ENCODE data around the gene TMEM39A. TPM values are rescaled to one million over a fixed set of nuclear protein-coding genes. Genes with fewer than 3 reads are reported as not detected.

Gene TMEM39A
- total RNA-seq, 3 donors from 2014 or later = 30.2 to 53.7 (median 36.4) TPM

- H3K36me3 ChIP-seq = no peaks in the 10 kb centered on the region
These were observed 19.7 kb upstream of the TMEM39A start for GRCh38 chr3:119483101-119483500.

GRCh38 chr3:119481079-119481478 is 17.7 kb upstream of the TMEM39A start:
- Histone ChIP-seq H3K4me1 (no peaks in the 10 kb centered on the region), H3K4me3 (no peak overlapping the region), H3K9me3 (no peaks in the 10 kb centered on the region), H3K27ac (no peak overlapping the region), H3K36me3 (no peaks in the 10 kb centered on the region), H3K27me3 (no peaks in the 10 kb centered on the region)
- TF ChIP-seq CTCF (IDR thresholded peaks at IDR 0.05) (no peak), POLR2AphosphoS5 (IDR thresholded peaks at IDR 0.05) (no peak), POLR2A (IDR thresholded peaks at IDR 0.05) (no peak)
- no peak for DNase-seq (ENCODE audit: low spot score in 2 of 2)
- intact Hi-C loops (cut with DNase I; ENCODE audit: low total_unique reads) = no loop called here

More at GRCh38 chr3:119483101-119483500, 19.7 kb upstream of the TMEM39A start:
- Histone ChIP-seq H3K4me3 (no peak overlapping the region), H3K4me1 (no peaks in the 10 kb centered on the region), H3K27me3 (no peaks in the 10 kb centered on the region), H3K9me3 (no peaks in the 10 kb centered on the region), H3K27ac (no peak overlapping the region)
- TF ChIP-seq POLR2AphosphoS5 (IDR thresholded peaks at IDR 0.05) (no peak), CTCF (IDR thresholded peaks at IDR 0.05) (no peak), POLR2A (IDR thresholded peaks at IDR 0.05) (no peak)
- intact Hi-C loops (cut with DNase I; ENCODE audit: low total_unique reads) = no loop called here
- DNase-seq (ENCODE audit: low spot score in 2 of 2) = no peak

GRCh38 chr3:119470866-119471265 is 7.5 kb upstream of the TMEM39A start:
- H3K36me3 ChIP-seq = no peaks in the 10 kb centered on the region
- no peaks in the 10 kb centered on the region for H3K9me3 ChIP-seq
- no peak overlapping the region for H3K4me3 ChIP-seq
- no peaks in the 10 kb centered on the region for H3K4me1 ChIP-seq
- H3K27ac ChIP-seq = no peak overlapping the region
- no peaks in the 10 kb centered on the region for H3K27me3 ChIP-seq
- TF ChIP-seq CTCF (IDR thresholded peaks at IDR 0.05) = no peak
- TF ChIP-seq POLR2AphosphoS5 (IDR thresholded peaks at IDR 0.05) = no peak
- no peak for TF ChIP-seq POLR2A (IDR thresholded peaks at IDR 0.05)
- intact Hi-C loops (cut with DNase I; ENCODE audit: low total_unique reads) = no loop called here
- no peak for DNase-seq (ENCODE audit: low spot score in 2 of 2)

- Histone ChIP-seq H3K4me3 (peak overlapping the region; percentile 88 to 97 (median 91)), H3K4me1 (no peaks in the 10 kb centered on the region), H3K27me3 (no peaks in the 10 kb centered on the region), H3K27ac (peak overlapping the region; percentile 67 to 84), H3K36me3 (no peaks in the 10 kb centered on the region), H3K9me3 (no peaks in the 10 kb centered on the region)
- TF ChIP-seq CTCF (IDR thresholded peaks at IDR 0.05) (no peak), POLR2AphosphoS5 (IDR thresholded peaks at IDR 0.05) (no peak), POLR2A (IDR thresholded peaks at IDR 0.05) (no peak)
- intact Hi-C loops (cut with DNase I; ENCODE audit: low total_unique reads) = no loop called here
- DNase-seq (ENCODE audit: low spot score in 2 of 2) = no peak
These were observed 6.2 kb upstream of the TMEM39A start for GRCh38 chr3:119469418-119470189.

GRCh38 chr3:119468041-119468440 is 4.6 kb upstream of the TMEM39A start:
- TF ChIP-seq POLR2A (IDR thresholded peaks at IDR 0.05) = no peak
- Histone ChIP-seq H3K27ac (no peak overlapping the region), H3K36me3 (no peaks in the 10 kb centered on the region), H3K27me3 (no peaks in the 10 kb centered on the region), H3K4me1 (no peaks in the 10 kb centered on the region), H3K9me3 (no peaks in the 10 kb centered on the region), H3K4me3 (peak overlapping the region in 2 of 3 donors; percentile 91 to 97)
- no peak for DNase-seq (ENCODE audit: low spot score in 2 of 2)
- intact Hi-C loops (cut with DNase I; ENCODE audit: low total_unique reads) = no loop called here

All from breast epithelium (tissue), 4 donors.